HCT116 (cell line): ENCODE data around the gene SUPT20HL1.

ENCODE experiments used
- CTCF ChIP-seq, 3 experiments: fragments of 200-600 bp in 1 of 3; sonication (generic) in 1 of 3; IDR thresholded peaks in 2 of 3; conservative IDR thresholded peaks in 1 of 3; 2 replicates each; pipeline ENCODE4 v1.5.1; 2012 to 2017; ENCODE audit warnings: low read depth in 2 of 3, low read length in 2 of 3, antibody characterized with exemption in 1 of 3, borderline replicate concordance in 1 of 3, control low read depth in 1 of 3, mild to moderate bottlenecking in 1 of 3, mixed read lengths in 1 of 3, mixed run types in 1 of 3, moderate library complexity in 1 of 3; ENCODE audit not compliant: insufficient read depth in 1 of 3
- EZH2phosphoT487 ChIP-seq: fragments of 200-600 bp; IDR thresholded peaks from 2 replicates; pipeline ENCODE4 v1.6.1; 2018; ENCODE audit warnings: antibody characterized with exemption, borderline replicate concordance
- POLR2A ChIP-seq: IDR thresholded peaks from 2 replicates; pipeline ENCODE4 v1.7.0; 2011; ENCODE audit warnings: borderline replicate concordance; ENCODE audit not compliant: insufficient read depth, insufficient read length; ENCODE audit errors: extremely low read depth
- SIN3A ChIP-seq: IDR thresholded peaks from 2 replicates; pipeline ENCODE4 v1.6.1; 2012; ENCODE audit warnings: low read depth
- SP1 ChIP-seq: IDR thresholded peaks from 2 replicates; pipeline ENCODE4 v1.6.1; 2012; ENCODE audit warnings: low read depth
- ZFX ChIP-seq: fragments of 450-650 bp; IDR thresholded peaks from 2 replicates; pipeline ENCODE4 v1.6.1; 2017
- TF ChIP-seq, protein P1 (sequence below): IDR thresholded peaks from 2 replicates; pipeline ENCODE4 v1.6.1; 2012; ENCODE audit warnings: low read depth
- TF ChIP-seq, protein P2 (sequence below): IDR thresholded peaks from 2 replicates; pipeline ENCODE4 v1.6.1; 2012
- TF ChIP-seq, protein P3 (sequence below): IDR thresholded peaks from 2 replicates; pipeline ENCODE4 v1.6.1; 2011; ENCODE audit warnings: mild to moderate bottlenecking, low read length, moderate library complexity; ENCODE audit not compliant: insufficient replicate concordance; ENCODE audit errors: extremely low read depth

DNA sequence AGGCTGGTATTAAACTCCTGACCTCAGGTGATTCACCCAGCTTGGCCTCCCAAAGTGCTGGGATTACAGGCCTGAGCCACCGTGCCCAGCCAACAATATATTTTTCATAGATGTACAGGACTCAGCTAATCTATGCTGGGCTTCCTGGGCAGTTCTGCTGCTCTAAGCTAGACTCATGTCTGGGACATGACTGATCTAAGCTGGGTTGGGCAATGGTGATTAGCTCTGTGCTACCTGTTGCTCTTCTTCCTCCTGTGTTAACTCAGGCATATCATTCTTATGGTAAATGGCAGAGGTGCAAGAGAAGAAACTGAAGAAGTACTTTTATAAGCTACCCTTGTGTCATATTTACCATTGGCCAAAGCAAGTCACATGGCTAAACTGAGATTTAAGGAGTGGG, 35.2 kb upstream of the SUPT20HL1 start:
- TF ChIP-seq, protein P1, sequence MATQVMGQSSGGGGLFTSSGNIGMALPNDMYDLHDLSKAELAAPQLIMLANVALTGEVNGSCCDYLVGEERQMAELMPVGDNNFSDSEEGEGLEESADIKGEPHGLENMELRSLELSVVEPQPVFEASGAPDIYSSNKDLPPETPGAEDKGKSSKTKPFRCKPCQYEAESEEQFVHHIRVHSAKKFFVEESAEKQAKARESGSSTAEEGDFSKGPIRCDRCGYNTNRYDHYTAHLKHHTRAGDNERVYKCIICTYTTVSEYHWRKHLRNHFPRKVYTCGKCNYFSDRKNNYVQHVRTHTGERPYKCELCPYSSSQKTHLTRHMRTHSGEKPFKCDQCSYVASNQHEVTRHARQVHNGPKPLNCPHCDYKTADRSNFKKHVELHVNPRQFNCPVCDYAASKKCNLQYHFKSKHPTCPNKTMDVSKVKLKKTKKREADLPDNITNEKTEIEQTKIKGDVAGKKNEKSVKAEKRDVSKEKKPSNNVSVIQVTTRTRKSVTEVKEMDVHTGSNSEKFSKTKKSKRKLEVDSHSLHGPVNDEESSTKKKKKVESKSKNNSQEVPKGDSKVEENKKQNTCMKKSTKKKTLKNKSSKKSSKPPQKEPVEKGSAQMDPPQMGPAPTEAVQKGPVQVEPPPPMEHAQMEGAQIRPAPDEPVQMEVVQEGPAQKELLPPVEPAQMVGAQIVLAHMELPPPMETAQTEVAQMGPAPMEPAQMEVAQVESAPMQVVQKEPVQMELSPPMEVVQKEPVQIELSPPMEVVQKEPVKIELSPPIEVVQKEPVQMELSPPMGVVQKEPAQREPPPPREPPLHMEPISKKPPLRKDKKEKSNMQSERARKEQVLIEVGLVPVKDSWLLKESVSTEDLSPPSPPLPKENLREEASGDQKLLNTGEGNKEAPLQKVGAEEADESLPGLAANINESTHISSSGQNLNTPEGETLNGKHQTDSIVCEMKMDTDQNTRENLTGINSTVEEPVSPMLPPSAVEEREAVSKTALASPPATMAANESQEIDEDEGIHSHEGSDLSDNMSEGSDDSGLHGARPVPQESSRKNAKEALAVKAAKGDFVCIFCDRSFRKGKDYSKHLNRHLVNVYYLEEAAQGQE, result no peak
- TF ChIP-seq, protein P2, sequence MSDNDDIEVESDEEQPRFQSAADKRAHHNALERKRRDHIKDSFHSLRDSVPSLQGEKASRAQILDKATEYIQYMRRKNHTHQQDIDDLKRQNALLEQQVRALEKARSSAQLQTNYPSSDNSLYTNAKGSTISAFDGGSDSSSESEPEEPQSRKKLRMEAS, result no peak
- TF ChIP-seq, protein P3, sequence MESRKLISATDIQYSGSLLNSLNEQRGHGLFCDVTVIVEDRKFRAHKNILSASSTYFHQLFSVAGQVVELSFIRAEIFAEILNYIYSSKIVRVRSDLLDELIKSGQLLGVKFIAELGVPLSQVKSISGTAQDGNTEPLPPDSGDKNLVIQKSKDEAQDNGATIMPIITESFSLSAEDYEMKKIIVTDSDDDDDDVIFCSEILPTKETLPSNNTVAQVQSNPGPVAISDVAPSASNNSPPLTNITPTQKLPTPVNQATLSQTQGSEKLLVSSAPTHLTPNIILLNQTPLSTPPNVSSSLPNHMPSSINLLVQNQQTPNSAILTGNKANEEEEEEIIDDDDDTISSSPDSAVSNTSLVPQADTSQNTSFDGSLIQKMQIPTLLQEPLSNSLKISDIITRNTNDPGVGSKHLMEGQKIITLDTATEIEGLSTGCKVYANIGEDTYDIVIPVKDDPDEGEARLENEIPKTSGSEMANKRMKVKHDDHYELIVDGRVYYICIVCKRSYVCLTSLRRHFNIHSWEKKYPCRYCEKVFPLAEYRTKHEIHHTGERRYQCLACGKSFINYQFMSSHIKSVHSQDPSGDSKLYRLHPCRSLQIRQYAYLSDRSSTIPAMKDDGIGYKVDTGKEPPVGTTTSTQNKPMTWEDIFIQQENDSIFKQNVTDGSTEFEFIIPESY, result no peak
- TF ChIP-seq ZFX (no peak), CTCF (IDR thresholded peaks at IDR 0.05 in 2 of 3, conservative IDR thresholded peaks at IDR 0.05 in 1 of 3; ENCODE audit: borderline replicate concordance in 1 of 3, insufficient read depth in 1 of 3, low read depth in 2 of 3, low read length in 2 of 3) (no peak), POLR2A (no peak), SP1 (no peak), SIN3A (no peak), EZH2phosphoT487 (no peak)
